Cardiac fibroblast (primary cell): Measurements from ENCODE around the gene COL23A1.

Experiments used
- DNase-seq, 2 donors: peaks; one replicate each; pipeline versions ENCODE4 v3.0.0 to v3.0.0-alpha.2; 2010; ENCODE audit warnings: low read depth in 2 of 2
- H3K4me3 ChIP-seq, 2 donors: replicated peaks in 1 of 2; 1 replicate in 1 of 2; 2 replicates in 1 of 2; pipeline ENCODE4 v1.5.1; 2011; ENCODE audit warnings: low read depth in 2 of 2, low read length in 2 of 2, mild to moderate bottlenecking in 2 of 2, moderate library complexity in 1 of 2
- TF ChIP-seq, protein P1 (sequence below): IDR thresholded peaks from one replicate; pipeline ENCODE4 v1.5.1; 2011; ENCODE audit warnings: low read depth, mild to moderate bottlenecking, low read length, inconsistent platforms

The COL23A1 gene

DNA sequence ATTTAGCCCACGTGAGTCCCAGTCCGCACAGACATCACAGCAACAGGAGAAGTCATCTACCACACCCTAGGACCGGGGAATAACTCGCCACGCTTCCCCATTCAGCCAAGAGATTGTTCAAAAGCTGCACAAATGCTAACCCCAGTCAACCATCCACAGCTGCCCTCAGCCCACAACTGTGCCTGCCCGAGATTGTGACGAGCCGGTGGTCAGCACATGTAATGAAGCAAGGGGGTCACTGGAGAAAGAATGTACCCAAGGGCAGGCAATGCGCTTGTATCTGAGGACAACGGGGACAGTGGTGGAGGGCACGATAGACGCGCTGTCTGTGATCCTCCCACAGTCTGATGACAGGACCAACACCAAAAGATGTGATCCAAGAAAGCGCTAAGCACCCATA, 67.8 kb downstream of the COL23A1 start:
- TF ChIP-seq, protein P1, sequence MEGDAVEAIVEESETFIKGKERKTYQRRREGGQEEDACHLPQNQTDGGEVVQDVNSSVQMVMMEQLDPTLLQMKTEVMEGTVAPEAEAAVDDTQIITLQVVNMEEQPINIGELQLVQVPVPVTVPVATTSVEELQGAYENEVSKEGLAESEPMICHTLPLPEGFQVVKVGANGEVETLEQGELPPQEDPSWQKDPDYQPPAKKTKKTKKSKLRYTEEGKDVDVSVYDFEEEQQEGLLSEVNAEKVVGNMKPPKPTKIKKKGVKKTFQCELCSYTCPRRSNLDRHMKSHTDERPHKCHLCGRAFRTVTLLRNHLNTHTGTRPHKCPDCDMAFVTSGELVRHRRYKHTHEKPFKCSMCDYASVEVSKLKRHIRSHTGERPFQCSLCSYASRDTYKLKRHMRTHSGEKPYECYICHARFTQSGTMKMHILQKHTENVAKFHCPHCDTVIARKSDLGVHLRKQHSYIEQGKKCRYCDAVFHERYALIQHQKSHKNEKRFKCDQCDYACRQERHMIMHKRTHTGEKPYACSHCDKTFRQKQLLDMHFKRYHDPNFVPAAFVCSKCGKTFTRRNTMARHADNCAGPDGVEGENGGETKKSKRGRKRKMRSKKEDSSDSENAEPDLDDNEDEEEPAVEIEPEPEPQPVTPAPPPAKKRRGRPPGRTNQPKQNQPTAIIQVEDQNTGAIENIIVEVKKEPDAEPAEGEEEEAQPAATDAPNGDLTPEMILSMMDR: no peak
- H3K4me3 ChIP-seq: no peak overlapping the region
- no peak for DNase-seq

DNA sequence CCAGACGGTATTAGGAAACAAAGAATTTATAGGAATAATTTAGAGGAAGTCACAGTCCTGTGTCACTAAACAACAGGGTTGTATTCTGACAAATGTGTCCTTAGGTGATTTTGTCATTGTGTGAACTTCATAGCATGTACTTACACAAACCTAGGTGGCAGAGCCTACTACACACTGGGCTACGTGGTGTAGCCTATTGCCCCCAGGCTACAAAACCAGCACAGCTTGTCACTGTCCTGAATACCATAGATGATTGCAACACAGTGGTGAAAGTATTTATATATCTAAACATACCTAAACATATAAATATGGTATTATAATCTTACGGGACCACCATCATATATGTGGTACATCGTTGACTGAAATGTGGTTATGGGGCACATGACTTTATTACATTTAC, 69.3 kb downstream of the COL23A1 start:
- DNase-seq: no peak
- TF ChIP-seq, protein P1: no peak
- H3K4me3 ChIP-seq: no peak overlapping the region

DNA sequence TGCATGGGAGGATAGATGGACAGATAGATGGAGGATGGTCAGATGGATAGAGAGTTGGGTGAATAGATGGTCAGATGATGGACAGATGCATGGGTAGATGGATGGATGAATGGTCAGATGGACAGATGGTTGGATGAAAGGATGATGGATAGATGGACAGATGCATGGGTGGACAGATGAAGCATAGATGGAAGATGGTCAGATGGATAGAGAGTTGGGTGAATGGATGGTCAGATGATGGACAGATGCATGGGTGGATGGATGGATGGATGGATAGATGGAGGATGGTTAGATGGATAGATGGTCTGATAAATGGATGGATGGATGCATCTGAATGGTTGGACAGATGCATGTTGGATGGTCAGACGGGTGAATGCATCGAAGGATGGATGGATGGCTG, 70.4 kb downstream of the COL23A1 start:
- no peak for DNase-seq
- TF ChIP-seq, protein P1: no peak
- H3K4me3 ChIP-seq: no peak overlapping the region

GRCh38 chr5:178519155-178519554, 71.0 kb downstream of the COL23A1 start:
- TF ChIP-seq, protein P1: no peak
- no peak overlapping the region for H3K4me3 ChIP-seq
- no peak for DNase-seq

GRCh38 chr5:178516504-178517235, 73.5 kb downstream of the COL23A1 start:
- no peak for DNase-seq
- TF ChIP-seq, protein P1: no peak

GRCh38 chr5:178515776-178516503, 74.3 kb downstream of the COL23A1 start:
- TF ChIP-seq, protein P1: no peak
- DNase-seq: no peak

More at GRCh38 chr5:178516504-178517235, 73.5 kb downstream of the COL23A1 start:
- no peak overlapping the region for H3K4me3 ChIP-seq

More at GRCh38 chr5:178515776-178516503, 74.3 kb downstream of the COL23A1 start:
- H3K4me3 ChIP-seq: no peak overlapping the region
